HG03159 (cell line): ENCODE results near the gene CD40.

Source experiments
- ATAC-seq: cut with Tn5 transposase; IDR thresholded peaks from one replicate; pipeline ENCODE4 v1.9.1; 2021; ENCODE audit warnings: mild to moderate bottlenecking, moderate library complexity; ENCODE audit not compliant: unreplicated experiment

Gene CD40

DNA sequence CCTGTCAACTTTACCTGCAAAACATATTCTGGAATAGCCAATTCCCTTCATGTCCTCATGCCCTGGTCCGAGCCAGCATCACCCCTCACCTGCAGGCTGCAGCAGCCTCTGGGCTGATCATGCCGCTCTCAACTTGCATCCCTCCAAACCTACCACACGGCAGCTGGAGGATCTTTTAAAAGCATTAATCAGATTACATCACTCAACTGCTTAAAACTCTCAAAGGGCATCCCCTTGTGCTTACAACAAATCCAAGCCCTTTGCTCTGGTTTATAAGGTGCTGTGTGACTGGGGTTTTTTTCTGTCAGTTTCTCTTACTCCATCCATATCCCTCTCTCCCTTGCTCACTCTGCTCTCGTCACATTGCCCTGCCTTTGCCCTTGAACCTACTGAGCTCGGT is 24.0 kb downstream of the CD40 start:
- no peak for ATAC-seq

DNA sequence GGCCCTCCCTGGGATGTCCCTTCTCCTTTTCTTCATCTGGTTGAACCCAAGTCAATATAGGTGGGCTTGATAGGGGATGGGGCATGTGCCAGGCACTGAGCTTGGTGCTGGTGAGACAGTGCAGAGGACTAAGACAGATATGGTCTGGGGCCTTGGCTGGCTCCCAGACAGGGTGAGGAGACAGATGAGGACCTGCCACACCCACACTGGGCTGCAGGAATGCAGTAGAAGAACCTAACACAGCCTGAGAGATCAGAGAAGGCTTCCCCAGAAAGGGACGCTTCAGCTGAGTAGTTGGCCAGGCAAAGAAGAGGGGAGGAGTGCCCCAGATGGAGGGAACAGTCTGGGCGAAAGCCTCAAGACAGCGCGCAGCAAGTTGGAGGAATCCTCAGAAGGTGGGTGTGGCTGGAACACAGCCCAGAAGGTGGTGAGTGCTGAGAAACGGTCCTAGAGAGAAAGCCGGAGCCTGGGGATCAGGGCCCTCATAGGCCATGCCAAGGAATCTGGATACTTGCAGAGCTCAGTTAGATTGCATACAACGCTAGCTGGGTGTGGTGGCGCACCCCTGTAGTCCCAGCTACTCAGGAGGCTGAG is 26.4 kb downstream of the CD40 start:
- no peak for ATAC-seq

DNA sequence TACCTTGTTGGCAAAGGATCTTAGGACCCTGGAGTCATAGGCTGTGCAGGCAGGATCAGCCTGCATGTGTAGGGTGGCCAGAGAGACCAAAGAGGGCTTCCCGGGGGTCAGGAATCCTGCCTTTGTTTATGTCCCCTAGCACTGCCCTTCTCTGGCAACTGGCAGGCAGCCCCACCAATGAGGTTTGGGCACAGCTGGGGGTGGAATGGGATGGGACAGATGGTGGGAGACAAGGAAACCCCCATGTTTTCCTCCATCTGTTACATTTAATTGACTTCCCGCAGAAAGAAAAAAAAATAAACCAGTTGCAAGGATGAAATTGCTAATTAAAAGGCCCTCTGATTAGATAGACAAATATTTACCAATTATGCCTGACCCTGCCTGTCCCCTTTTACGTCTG is 27.6 kb downstream of the CD40 start:
- no peak for ATAC-seq

DNA sequence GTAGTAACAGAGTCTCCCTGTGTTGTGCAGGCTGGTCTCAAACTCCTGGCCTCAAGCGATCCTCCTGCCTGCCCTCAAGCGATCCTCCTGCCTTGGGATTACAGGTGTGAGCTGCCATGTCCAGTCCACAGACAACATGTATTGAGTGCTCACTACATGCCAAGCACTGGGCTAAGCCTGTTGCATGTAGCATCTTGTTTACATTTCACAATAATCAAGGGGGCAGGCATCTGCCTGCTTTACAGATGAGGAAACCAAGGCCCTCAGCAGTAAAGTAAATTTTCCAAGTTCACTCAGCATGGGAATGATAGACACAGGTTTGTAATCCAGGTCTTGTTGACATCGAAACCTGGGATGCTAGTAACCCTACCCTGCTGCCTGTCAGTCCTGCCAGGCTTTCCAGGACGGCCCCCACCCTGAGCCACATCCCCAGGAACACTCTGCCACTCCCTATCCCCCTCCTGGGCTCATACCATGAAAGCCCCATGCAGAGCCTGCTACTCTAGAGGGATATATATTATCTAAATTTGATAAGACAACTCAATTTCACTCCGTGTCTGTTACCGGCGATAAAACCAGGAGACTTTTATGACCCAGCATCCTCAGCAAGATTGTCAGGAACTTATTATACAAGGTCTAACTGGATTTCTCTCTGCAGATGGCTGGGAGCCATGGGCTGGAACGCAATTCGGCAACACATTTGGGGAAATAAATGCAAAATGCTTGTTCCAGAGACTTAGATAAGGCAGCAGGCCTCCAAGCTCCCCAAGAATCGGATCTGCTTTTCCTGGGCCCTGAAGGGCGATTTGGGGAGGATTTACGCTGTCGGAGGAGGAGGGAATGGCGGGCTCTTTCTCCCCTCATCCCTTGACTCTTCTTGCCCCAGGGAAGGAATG is 30.4 kb downstream of the CD40 start:
- ATAC-seq, result no peak

DNA sequence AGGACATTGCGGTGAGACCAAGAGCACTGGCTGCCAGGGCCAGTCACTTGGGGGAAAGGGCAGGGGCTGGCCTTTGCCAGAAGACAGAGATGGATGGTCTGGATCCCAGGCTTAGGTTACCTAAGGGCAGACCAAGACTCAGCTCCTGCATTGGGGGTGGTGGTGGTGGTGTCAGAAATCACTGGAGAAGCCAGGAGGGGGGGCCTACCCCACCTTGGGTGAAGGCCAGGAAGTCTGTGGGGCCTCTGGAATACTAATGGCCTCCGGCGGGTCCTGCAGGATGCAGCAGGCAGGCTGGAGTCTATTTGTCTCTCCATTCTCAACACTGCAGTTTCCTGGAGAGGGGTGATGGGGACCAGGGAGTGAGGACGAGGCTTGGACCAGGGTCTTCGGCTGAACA is 32.8 kb downstream of the CD40 start:
- ATAC-seq, result no peak

DNA sequence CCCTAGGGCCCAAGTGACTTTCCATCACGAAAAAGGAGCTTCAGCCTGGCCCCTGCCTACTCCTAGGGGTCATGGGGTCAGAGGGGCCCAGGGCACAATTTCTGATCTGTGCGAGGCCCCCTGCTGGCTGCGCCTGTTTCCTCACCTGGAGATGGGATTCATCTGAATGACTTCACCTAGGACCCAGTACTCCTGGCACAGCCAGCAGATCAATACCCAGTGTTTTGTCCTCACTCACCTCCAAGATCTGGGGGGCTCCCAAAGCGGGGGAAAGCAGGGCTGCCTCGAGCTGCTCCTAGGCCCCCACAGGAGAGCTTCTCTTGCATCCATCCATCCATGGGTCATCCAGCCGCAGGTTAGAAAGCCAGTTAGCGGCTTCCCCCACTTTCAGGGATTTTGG is 33.8 kb downstream of the CD40 start:
- no peak for ATAC-seq

DNA sequence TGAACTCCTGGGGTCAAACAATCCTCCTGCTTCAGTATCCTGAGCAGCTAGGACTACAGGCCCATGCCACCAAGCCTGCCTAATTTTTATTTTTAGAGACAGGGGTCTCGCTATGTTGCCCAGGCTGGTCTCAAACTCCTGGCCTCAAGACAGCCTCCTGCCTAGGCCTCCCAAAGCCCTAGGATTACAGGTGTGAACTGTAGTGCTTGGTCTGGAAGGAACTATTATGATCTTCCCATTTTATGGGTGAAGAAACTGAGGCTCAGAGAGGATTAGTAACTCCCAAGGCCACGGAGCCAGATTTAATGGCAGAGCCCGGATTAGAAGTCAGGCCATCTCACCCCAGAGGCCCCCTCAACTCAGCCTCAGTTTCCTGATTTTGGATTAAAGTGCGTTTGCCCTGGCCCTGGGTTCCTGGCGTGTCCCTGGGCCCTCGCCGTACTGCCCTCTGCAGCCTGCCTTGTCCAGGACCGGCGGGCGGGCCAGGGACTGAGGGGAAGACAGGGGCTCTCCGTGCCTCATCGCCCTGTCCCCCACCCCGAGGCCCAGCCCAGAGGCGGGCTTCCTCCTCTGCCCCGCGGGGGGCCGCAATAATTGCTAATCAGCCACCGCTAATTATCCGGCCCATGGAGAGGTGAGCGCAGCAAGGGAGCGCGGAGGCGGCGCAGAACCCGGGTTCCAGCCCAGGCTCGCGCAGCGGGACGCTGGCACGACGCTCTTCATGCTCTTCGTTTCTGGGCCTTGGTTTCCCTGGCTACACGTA is 34.9 kb downstream of the CD40 start:
- no peak for ATAC-seq

DNA sequence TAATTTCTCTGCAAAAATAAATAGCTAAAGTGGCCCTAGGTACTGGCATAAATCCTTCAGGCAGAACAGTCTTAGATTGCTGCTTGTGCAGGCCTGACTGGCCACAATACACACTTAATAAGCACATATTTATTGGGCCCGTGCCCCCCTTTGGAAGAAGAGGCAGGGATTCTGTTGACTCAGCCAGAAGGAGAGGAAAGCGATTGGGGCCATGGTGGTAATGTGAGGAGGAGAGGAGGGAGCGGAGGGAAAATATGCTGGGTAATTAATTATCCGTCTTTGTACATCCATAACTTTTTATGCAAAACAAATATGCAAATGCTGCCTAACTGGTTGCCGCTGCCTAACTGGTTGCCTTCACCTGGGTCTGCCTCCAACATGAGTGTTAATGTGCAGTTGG is 36.2 kb downstream of the CD40 start:
- ATAC-seq, result no peak

DNA sequence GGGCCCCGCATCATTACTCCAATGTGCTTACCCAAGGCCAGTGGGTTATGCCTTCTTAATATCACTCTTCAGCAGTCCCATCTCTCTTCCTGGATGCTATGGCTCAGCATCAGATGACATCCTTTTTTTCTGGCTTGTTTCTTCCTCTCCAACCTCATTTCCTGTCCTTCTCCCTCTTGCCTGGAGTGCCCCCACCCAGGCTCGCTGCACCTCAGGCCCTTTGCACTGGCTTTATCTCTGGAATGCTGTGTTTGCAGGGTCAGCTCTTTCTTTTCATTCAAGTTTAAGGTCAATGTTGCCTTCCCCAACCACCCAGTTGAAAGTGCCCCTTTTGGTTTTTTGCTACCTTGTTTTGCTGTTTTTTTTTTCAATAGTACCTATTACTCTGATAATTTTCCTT is 36.7 kb downstream of the CD40 start:
- ATAC-seq, result no peak

DNA sequence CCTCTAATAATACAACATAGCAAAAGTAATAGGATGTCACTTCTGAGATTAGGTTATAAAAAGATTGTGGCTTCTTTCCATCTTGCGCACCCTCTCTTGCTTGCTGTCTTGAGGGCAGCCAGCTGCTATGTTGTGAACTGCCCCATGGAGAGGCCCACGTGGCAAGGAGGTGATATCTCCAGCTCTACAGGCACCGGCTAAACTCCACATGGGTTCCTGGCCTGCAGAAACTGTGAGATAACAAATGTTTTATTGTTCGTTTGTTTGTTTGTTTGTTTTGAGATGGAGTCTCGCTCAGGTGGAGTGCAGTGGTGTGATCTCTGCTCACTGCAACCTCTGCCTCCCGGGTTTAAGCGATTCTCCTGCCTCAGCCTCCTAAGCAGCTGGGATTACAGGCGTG is 38.0 kb downstream of the CD40 start:
- ATAC-seq, result no peak

DNA sequence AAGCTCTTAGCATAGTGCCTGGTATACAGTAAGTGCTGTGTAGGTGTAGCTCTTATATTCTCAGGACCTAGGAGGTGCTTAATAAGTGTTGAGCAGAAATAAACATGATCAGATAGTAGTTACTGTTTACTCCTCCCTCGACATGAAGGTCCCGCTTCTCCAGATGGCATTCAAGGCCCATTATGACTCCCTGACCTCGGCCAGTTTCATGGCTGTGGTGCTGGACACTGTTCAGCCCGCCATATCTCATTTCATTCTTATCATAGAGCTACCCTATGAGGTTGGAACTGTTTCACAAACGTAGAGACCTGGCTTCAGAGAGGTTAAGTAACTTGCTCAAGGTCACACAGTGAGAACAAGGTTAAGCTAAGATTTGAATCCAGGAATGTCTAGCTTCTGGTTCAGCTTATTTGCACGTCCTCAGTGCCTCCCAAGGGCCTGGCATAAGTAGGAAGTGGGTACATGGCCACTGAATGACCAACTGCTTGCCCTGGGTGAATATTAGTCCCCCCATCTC is 39.0 kb downstream of the CD40 start:
- ATAC-seq, result no peak

DNA sequence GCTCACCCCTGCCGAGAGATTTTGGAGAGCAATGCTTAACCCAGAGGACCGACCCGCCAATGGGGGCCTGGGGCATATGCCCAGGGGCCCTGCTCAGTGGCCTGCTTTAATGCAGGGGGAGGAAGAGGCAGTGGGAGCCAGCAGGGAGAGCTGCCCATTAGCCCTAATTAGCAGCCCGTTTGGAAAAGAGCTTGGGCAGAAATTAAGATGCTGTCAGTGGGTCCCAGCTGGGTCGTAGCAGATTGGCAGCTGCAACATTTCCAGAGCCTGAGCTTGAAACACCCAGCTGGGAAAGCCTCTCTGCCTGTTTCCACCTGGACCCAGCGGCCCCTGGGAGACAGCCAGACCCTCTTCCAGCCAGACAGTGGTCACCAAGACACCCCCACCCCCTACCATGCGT is 39.5 kb downstream of the CD40 start:
- ATAC-seq, result no peak

DNA sequence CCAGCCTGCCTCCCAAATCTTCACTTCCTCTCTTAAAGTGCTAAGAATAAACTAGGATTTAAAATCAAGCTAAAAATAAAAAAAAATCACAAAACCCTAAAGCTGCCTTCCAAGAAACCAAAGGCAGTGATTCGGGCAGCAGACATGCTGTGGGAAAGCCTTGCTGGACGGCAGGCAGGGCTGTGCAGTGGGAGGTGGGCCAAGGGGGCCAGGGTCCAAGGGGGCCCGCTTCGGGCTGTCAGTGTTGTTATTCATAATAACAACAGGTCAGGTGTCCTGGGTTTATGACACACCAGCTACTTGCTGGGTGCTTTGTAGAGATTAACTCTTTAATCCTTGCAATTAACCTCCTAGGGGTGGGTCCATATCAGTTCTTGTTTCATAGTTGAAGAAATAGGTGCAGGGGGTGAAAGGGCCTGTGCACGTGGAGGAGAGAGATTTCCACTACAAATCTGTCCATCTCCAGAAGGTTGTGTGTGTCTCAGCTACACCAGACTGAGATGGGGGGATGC is 40.4 kb downstream of the CD40 start:
- no peak for ATAC-seq

DNA sequence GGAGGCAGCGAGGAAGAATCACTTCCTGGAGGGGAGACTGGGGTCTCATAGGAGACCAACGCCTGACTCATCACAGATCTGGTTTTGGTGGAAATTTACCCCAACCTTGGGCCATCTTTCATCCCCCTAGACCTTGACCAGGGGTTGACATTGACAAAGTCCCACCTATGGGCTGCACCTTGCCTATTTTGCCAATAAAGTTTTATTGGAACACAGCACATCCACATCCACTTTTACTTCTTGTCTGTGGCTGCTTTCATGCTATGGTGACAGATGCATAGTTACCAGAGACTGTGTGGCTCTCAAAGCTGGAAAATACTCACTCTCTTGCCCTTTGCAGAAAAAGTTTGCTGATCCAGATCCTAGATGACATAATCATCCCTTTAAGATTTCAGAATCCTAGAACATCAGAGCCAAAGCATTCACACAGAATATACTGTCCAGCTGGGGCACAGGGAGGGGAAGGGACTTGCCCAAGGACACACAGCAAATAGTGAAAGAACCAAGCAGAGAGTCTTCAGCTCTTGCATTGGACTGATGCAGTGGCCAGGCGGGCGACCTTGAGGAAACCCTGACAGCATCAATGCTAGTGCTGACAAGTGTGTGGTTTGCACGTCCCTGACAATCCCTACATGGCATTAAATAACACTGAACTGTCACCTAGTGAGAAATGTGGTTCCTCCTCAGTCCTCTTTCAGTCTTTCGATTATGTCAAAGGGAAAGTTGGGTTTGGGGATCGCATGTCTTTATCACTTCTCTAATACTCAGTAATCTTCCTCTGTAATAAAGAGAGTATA is 41.2 kb downstream of the CD40 start:
- ATAC-seq, result no peak

DNA sequence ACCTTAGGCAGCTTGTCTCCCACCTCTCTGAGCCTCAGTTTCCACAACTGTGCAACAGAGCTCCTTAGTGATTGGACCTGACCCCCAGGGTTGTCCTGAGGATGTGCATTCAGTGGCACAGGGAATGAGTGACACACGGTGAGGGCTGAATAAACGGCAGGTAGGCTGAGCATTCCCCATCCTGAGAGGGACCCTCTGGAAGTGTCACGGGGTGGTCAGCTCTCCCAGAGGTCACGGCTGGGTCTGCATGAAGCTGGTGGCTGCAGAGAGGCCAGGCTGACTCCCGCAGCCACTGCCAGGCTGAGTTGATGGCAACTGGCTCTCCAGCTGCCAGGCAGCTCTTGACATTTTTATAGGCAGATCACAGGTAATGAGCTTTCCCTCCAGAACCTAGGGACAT is 42.5 kb downstream of the CD40 start:
- no peak for ATAC-seq

DNA sequence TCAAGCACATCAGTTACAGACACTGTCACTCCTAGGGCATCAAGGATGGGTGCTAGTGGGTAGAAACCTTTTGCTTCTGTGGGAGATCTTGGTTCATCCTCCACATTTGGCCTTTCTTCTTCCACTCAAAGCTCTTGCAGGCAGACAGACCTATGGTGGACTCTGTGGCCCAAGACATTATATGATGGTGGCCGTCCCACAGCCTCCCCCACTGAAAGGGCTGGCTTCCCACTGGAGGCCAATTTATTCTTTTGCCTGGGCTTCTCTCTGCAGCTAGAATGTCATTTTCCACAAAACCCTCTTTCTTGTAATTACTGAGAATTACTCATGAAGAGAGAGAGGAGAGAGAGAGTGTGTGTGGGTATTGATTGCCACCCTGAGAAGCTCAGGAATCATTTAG is 43.8 kb downstream of the CD40 start:
- ATAC-seq, result no peak

DNA sequence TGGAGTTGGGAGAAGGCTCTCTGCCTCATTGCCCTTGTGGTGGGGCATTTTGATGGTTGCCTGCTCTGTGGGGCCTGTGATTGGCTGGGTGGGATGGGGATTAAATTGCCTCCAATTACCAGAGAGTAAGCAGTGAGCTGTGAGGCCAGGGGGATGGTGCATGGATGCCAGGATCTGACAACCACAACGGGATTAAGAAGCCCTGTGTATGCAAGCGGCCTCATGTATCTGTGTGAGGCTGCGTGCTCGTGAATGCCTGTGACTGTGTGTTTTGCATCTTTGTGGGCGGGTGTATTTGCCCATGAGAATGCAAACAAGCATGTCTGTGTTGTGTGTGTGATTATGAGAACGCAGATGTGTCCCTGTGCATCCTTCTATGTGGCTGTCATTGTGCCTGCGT is 46.1 kb downstream of the CD40 start:
- no peak for ATAC-seq

DNA sequence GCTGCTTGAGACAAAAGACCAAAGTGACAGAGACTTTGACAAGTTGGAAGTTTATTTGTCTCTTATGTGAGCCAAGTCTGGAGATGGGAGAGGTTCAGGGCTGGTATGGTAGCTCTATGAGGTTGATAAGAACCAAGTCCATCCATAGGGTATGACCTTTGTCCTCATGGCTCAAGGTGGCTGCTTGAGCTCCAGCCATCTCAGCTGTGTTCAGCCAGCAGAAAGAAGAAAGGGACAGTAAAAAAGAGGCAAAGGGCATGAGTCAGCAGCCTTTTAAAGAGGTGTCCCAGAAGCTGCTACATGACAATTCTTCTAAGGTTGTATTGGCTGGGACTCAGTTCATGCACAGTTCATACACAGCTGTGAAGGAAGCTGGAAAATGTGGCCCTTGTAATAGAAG is 49.0 kb downstream of the CD40 start:
- ATAC-seq, result no peak

DNA sequence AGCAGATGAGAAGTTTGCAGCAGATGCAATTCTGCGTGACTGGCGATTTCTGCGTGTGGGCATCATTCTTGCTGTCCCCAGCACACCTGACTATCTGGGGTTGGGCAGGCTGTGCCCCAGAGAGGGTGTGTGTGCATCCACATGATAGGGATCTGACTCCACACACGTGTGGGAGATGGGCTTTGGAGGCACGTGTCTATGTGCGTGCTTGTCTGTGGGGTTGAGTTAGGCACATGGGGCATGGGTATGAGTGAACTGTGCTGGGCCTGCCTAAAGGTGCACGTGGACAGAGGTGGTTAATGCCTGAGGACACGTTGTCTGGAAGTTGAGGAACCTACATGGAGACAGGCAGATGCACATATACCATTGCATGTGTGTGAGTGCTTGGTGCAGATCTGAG is 50.3 kb downstream of the CD40 start:
- ATAC-seq, result no peak

DNA sequence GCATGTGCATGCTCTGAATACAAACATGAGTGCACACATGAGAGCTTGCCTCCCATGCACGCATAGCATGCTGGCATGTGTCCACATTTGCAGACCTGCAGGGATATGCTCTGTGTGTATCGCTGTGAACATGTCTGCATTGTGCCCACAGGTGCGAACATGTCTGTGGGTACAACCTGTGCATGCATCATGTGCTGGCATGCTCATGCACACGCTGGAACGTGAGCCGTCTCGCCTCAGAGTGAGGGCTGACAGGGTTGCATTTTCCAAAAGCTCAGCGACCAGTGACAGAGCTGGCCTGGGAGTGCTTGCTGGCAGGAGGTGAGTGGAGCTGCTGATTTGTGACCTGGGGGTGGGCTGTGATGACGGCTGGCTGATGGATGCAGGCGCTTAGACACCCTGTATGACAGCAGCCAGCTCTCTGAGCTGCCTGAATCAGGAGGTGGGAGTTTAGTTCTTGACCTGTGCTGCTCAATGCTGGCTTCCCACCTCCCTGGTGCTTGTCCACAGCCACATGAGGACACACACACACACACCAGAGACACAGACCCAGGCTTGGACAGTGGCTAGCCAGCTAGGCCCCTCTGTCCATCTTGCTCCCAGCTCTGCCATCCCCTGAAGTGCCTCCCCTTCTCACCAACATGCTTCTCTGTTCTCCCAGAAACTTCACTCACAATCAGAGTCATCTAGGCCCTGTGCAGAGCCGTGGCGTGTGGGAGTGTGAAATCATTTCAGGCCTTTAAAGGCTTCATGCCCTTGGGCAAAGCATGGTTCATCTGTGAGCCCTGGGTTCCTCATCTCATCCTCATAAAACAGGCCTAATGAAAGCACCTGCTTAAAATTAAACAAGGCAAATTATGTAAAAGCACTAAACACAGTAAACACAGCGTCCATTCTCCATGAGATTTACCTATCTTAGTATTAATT is 51.4 kb downstream of the CD40 start:
- no peak for ATAC-seq
